CD14-positive monocyte (primary cell): ENCODE results near the gene ARHGEF7. TPM values are rescaled to one million over a fixed set of nuclear protein-coding genes. Genes with fewer than 3 reads are reported as not detected.

Source experiments
- DNase-seq, 3 donors: peaks; one replicate each; pipeline ENCODE4 v3.0.0-alpha.2; 2011 to 2022
- H2AFZ ChIP-seq: 2 replicates; pipeline ENCODE4 v1.6.0; 2012; ENCODE audit warnings: mild to moderate bottlenecking, low read depth, low read length, inconsistent platforms; ENCODE audit not compliant: insufficient read depth, poor library complexity, severe bottlenecking
- H3K27ac ChIP-seq, 2 donors: 1 replicate in 1 of 2; 2 replicates in 1 of 2; pipeline ENCODE4 v1.5.1; 2012 to 2013; ENCODE audit warnings: low read length in 2 of 2, control low read depth in 1 of 2, inconsistent platforms in 1 of 2, low read depth in 1 of 2, mild to moderate bottlenecking in 1 of 2
- H3K27me3 ChIP-seq, 2 donors: one replicate each; pipeline versions ENCODE4 v1.6.0 to v1.6.1; 2011 to 2013; ENCODE audit warnings: low read length in 2 of 2; ENCODE audit not compliant: control insufficient read depth in 2 of 2, insufficient read depth in 2 of 2
- H3K36me3 ChIP-seq, 2 donors: replicated peaks in 1 of 2; 1 replicate in 1 of 2; 2 replicates in 1 of 2; pipeline versions ENCODE4 v1.5.1 to v1.6.1; 2012 to 2013; ENCODE audit warnings: low read length in 2 of 2, control low read depth in 1 of 2, inconsistent platforms in 1 of 2, mild to moderate bottlenecking in 1 of 2; ENCODE audit not compliant: insufficient read depth in 2 of 2, control insufficient read depth in 1 of 2
- H3K4me1 ChIP-seq, 2 donors: 1 replicate in 1 of 2; 2 replicates in 1 of 2; pipeline versions ENCODE4 v1.5.1 to v1.6.1; 2012 to 2013; ENCODE audit warnings: low read length in 2 of 2, control low read depth in 1 of 2, inconsistent platforms in 1 of 2, mild to moderate bottlenecking in 1 of 2, moderate library complexity in 1 of 2; ENCODE audit not compliant: insufficient read depth in 2 of 2, control insufficient read depth in 1 of 2
- H3K4me2 ChIP-seq: replicated peaks from 2 replicates; pipeline ENCODE3; 2012; ENCODE audit warnings: low read length, moderate library complexity, mild to moderate bottlenecking; ENCODE audit not compliant: poor library complexity, severe bottlenecking; ENCODE audit errors: extremely low read depth
- H3K4me3 ChIP-seq, 3 experiments: fragments of 200-600 bp in 1 of 3; sonication (generic) in 1 of 3; replicated peaks in 1 of 3; 1 replicate in 2 of 3; 2 replicates in 1 of 3; pipeline ENCODE4 v1.5.1; 2011 to 2013; ENCODE audit warnings: low read length in 3 of 3, mild to moderate bottlenecking in 3 of 3, control low read depth in 2 of 3, low read depth in 2 of 3, inconsistent platforms in 1 of 3, moderate library complexity in 1 of 3
- H3K79me2 ChIP-seq: 2 replicates; pipeline ENCODE4 v1.6.0; 2012; ENCODE audit warnings: mild to moderate bottlenecking, control low read depth, inconsistent platforms, low read length, moderate library complexity; ENCODE audit not compliant: insufficient read depth
- H3K9ac ChIP-seq: 2 replicates; pipeline ENCODE4 v1.6.0; 2017; ENCODE audit warnings: low read length, mild to moderate bottlenecking; ENCODE audit not compliant: insufficient read depth, poor library complexity, severe bottlenecking
- H3K9me3 ChIP-seq, 2 donors: replicated peaks in 1 of 2; 1 replicate in 1 of 2; 2 replicates in 1 of 2; pipeline versions ENCODE4 v1.5.1 to v1.6.1; 2012 to 2013; ENCODE audit warnings: low read length in 2 of 2, control low read depth in 1 of 2; ENCODE audit not compliant: control insufficient read depth in 1 of 2, insufficient read depth in 1 of 2
- H4K20me1 ChIP-seq: 2 replicates; pipeline ENCODE4 v1.6.0; 2012; ENCODE audit warnings: mild to moderate bottlenecking, low read length, control low read depth, moderate library complexity; ENCODE audit not compliant: insufficient read depth
- H3K27ac Mint-ChIP-seq, 7 donors: one replicate each; pipeline ENCODE4 v1.8.0; 2020; ENCODE audit warnings: mild to moderate bottlenecking in 7 of 7, mixed read lengths in 7 of 7, moderate library complexity in 6 of 7, inconsistent platforms in 2 of 7
- H3K27me3 Mint-ChIP-seq, 3 donors: one replicate each; pipeline ENCODE4 v1.8.0; 2021 to 2022; ENCODE audit warnings: low read depth in 3 of 3, mild to moderate bottlenecking in 3 of 3, mixed read lengths in 3 of 3, moderate library complexity in 3 of 3, inconsistent platforms in 1 of 3
- H3K36me3 Mint-ChIP-seq, 2 donors: one replicate each; pipeline ENCODE4 v1.8.0; 2020; ENCODE audit warnings: mixed read lengths in 2 of 2, inconsistent platforms in 1 of 2, mild to moderate bottlenecking in 1 of 2
- H3K4me1 Mint-ChIP-seq: one replicate; pipeline ENCODE4 v1.8.0; 2020; ENCODE audit warnings: mild to moderate bottlenecking, mixed read lengths
- H3K4me3 Mint-ChIP-seq, 2 donors: one replicate each; pipeline ENCODE4 v1.8.0; 2020; ENCODE audit warnings: mild to moderate bottlenecking in 2 of 2, mixed read lengths in 2 of 2, moderate library complexity in 1 of 2
- H3K9me3 Mint-ChIP-seq, 7 donors: one replicate each; pipeline ENCODE4 v1.8.0; 2020 to 2022; ENCODE audit warnings: mixed read lengths in 7 of 7, mild to moderate bottlenecking in 6 of 7, moderate library complexity in 6 of 7, inconsistent platforms in 2 of 7
- CTCF ChIP-seq: fragments of 200-600 bp; IDR thresholded peaks from one replicate; pipeline ENCODE4 v1.8.0; 2022; ENCODE audit warnings: antibody characterized with exemption, mild to moderate bottlenecking
- WGBS: methylation state at CpG from one replicate; pipeline ENCODE4 v1.1.5; 2013; ENCODE audit warnings: missing lambda C conversion rate; ENCODE audit not compliant: insufficient coverage; 5-methylcytosine and 5-hydroxymethylcytosine counted together
- intact Hi-C, 2 donors: fragments of 100-400 bp; cut with micrococcal nuclease; formaldehyde crosslinking; loops; one replicate each; pipeline versions ENCODE4 v1.15.0 to v1.15.1; 2023
- polyA plus RNA-seq, 3 donors: library from polyadenylated mRNA; depleted of rRNA in 1 of 3; unstranded in 2 of 3; stranded (reverse) in 1 of 3; fragments of 300-500 nt in 2 of 3; fragments of >200 nt in 1 of 3; fragmentation: Illumina TruSeq in 2 of 3; gene quantifications; 1 replicate in 2 of 3; 2 replicates in 1 of 3; pipeline ENCODE4 v1.2.3, GENCODE V29; 2012 to 2021

The ARHGEF7 gene
- polyA plus RNA-seq, 3 donors: 4.6 to 29.0 (median 6.1) TPM

DNA sequence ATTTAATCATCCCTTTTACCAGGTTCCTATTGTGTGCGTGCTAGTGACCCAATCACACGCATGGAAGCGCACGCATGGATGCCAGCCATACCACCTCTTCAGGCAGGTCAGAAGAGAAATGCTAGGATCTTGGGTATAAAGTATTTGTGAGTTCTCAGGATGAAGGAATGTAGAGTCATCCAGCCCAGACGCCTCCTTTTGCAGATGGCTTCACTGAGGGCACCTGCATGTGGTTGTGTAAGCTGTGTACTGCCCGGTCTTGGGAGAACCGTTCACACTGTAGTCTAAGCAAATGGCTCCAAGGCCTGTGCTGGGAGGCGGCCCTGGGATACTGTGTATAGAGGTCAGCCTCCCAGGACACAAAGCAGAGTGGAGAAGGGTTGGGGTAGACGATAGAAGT, 7.5 kb downstream of the ARHGEF7 start:
- no peak overlapping the region for H3K9ac ChIP-seq
- Mint-ChIP-seq H3K36me3 (no peaks in the 10 kb centered on the region), H3K27ac (no peak overlapping the region), H3K4me3 (no peak overlapping the region), H3K4me1 (no peaks in the 10 kb centered on the region), H3K9me3 (peaks cover 0 to 2% (median 0%) of the 10 kb centered on the region in 7 donors), H3K27me3 (peaks cover 32 to 34% (median 33%) of the 10 kb centered on the region in 3 donors)
- no peaks in the 10 kb centered on the region for H3K79me2 ChIP-seq
- peaks cover 9 to 18% of the 10 kb centered on the region in 2 donors for H3K27me3 ChIP-seq
- intact Hi-C loops: no loop called here
- no peak for TF ChIP-seq CTCF
- H3K4me2 ChIP-seq: no peak overlapping the region
- H2AFZ ChIP-seq: no peak overlapping the region
- 46% methylated on average over 1 of the region's 9 CpGs for WGBS
- no peaks in the 10 kb centered on the region for H4K20me1 ChIP-seq
- no peaks in the 10 kb centered on the region for H3K4me1 ChIP-seq
- no peak overlapping the region for H3K4me3 ChIP-seq
- no peak for DNase-seq
- H3K36me3 ChIP-seq: no peaks in the 10 kb centered on the region
- H3K9me3 ChIP-seq: no peaks in the 10 kb centered on the region
- H3K27ac ChIP-seq: no peak overlapping the region

DNA sequence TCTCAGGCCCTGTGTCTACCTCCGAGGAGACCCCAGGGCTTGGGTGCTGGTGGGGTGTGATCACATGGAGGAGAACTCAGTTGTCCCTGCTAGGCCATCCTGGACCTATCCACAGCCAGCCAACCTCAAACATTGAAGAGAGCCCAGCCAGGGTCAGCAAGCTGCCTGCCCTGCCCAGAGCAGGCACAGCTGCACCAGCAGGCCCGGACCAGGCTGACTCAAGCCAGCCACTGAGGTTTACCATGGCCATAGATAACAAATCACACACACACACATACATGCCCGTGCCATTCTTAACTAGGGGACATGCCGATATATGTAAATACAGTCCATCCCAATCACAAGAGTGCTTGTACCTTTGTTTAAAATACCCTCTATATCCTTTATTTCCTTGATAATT, 8.1 kb downstream of the ARHGEF7 start:
- Mint-ChIP-seq H3K27ac (no peak overlapping the region), H3K36me3 (no peaks in the 10 kb centered on the region), H3K27me3 (peaks cover 26 to 31% (median 31%) of the 10 kb centered on the region in 3 donors), H3K4me1 (no peaks in the 10 kb centered on the region), H3K9me3 (peaks cover 0 to 2% (median 0%) of the 10 kb centered on the region in 7 donors), H3K4me3 (no peak overlapping the region)
- Histone ChIP-seq H4K20me1 (no peaks in the 10 kb centered on the region), H3K27ac (no peak overlapping the region), H3K27me3 (peaks cover 4 to 15% of the 10 kb centered on the region in 2 donors), H3K4me3 (no peak overlapping the region), H3K4me2 (no peak overlapping the region), H3K4me1 (no peaks in the 10 kb centered on the region), H3K36me3 (no peaks in the 10 kb centered on the region), H3K9ac (no peak overlapping the region), H3K79me2 (no peaks in the 10 kb centered on the region), H3K9me3 (no peaks in the 10 kb centered on the region), H2AFZ (no peak overlapping the region)
- TF ChIP-seq CTCF: no peak
- intact Hi-C loops: no loop called here
- 100% methylated on average over 1 of the region's 4 CpGs for WGBS
- DNase-seq: no peak
